ENCODE results near the gene OPRM1. TPM values are rescaled to one million over a fixed set of nuclear protein-coding genes. Genes with fewer than 3 reads are reported as not detected.

OPRM1 gene
- total RNA-seq, 1 experiment from 2014 or later = not detected

GRCh38 chr6:154251116-154251515 is 212.1 kb downstream of the OPRM1 start:
- POLR2A ChIA-PET = no interaction called here
- Histone ChIP-seq H3K4me2 (ENCODE audit: low read length) (no peak overlapping the region), H3K4me1 (ENCODE audit: control insufficient read depth in 1 of 2, insufficient read depth in 2 of 2, low read length in 2 of 2) (no peaks in the 10 kb centered on the region), H3K36me3 (ENCODE audit: control insufficient read depth in 1 of 2, insufficient read depth in 2 of 2, low read length in 2 of 2) (no peaks in the 10 kb centered on the region), H3K9ac (ENCODE audit: low read length) (no peak overlapping the region), H3K9me3 (ENCODE audit: control insufficient read depth in 1 of 2, insufficient read depth in 1 of 2, low read depth in 1 of 2, low read length in 2 of 2) (0 out of 4 replicates have a peak, but pooled peaks cover 0 to 4% of the 10 kb centered on the region in 2 experiments), H3K27me3 (ENCODE audit: insufficient read depth, low read length) (no peaks in the 10 kb centered on the region), H3K27ac (ENCODE audit: low read depth, low read length) (no peak overlapping the region), H3K9me2 (ENCODE audit: insufficient read depth) (no peaks in the 10 kb centered on the region), H3K4me3 (replicated peaks in 1 of 2; ENCODE audit: low read depth in 1 of 2, low read length in 2 of 2) (no peak overlapping the region), H2AFZ (ENCODE audit: low read depth, low read length, poor library complexity, severe bottlenecking) (no peak overlapping the region), H4K20me1 (ENCODE audit: insufficient read depth) (no peaks in the 10 kb centered on the region), H3K79me2 (ENCODE audit: insufficient read depth, low read length) (no peaks in the 10 kb centered on the region)
- TF ChIP-seq CBX3 (IDR thresholded peaks at IDR 0.05; ENCODE audit: low read depth) (no peak), ELF1 (IDR thresholded peaks at IDR 0.05; ENCODE audit: borderline replicate concordance, low read depth) (no peak), JUND (IDR thresholded peaks at IDR 0.05) (no peak), ZNF274 (IDR thresholded peaks at IDR 0.05; ENCODE audit: low read depth, low read length) (no peak), POLR2AphosphoS5 (IDR thresholded peaks at IDR 0.05; ENCODE audit: low read depth, low read length) (no peak), EZH2 (IDR thresholded peaks at IDR 0.05) (no peak), ZFX (IDR thresholded peaks at IDR 0.05) (no peak), YY1 (IDR thresholded peaks at IDR 0.05; ENCODE audit: extremely low read depth, insufficient replicate concordance, low read depth, low read length) (no peak), CEBPB (IDR thresholded peaks at IDR 0.05; ENCODE audit: low read depth) (no peak), FOSL1 (IDR thresholded peaks at IDR 0.05; ENCODE audit: low read depth) (no peak), TCF7L2 (IDR thresholded peaks at IDR 0.05; ENCODE audit: borderline replicate concordance, extremely low read depth, insufficient read depth, insufficient read length) (no peak), RAD21 (IDR thresholded peaks at IDR 0.05; ENCODE audit: low read depth) (no peak), POLR2A (IDR thresholded peaks at IDR 0.05; ENCODE audit: borderline replicate concordance, extremely low read depth, insufficient read depth, insufficient read length) (no peak)
- TF ChIP-seq, protein P1, sequence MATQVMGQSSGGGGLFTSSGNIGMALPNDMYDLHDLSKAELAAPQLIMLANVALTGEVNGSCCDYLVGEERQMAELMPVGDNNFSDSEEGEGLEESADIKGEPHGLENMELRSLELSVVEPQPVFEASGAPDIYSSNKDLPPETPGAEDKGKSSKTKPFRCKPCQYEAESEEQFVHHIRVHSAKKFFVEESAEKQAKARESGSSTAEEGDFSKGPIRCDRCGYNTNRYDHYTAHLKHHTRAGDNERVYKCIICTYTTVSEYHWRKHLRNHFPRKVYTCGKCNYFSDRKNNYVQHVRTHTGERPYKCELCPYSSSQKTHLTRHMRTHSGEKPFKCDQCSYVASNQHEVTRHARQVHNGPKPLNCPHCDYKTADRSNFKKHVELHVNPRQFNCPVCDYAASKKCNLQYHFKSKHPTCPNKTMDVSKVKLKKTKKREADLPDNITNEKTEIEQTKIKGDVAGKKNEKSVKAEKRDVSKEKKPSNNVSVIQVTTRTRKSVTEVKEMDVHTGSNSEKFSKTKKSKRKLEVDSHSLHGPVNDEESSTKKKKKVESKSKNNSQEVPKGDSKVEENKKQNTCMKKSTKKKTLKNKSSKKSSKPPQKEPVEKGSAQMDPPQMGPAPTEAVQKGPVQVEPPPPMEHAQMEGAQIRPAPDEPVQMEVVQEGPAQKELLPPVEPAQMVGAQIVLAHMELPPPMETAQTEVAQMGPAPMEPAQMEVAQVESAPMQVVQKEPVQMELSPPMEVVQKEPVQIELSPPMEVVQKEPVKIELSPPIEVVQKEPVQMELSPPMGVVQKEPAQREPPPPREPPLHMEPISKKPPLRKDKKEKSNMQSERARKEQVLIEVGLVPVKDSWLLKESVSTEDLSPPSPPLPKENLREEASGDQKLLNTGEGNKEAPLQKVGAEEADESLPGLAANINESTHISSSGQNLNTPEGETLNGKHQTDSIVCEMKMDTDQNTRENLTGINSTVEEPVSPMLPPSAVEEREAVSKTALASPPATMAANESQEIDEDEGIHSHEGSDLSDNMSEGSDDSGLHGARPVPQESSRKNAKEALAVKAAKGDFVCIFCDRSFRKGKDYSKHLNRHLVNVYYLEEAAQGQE (IDR thresholded peaks at IDR 0.05; ENCODE audit: low read depth) = no peak
- TF ChIP-seq, protein P2, sequence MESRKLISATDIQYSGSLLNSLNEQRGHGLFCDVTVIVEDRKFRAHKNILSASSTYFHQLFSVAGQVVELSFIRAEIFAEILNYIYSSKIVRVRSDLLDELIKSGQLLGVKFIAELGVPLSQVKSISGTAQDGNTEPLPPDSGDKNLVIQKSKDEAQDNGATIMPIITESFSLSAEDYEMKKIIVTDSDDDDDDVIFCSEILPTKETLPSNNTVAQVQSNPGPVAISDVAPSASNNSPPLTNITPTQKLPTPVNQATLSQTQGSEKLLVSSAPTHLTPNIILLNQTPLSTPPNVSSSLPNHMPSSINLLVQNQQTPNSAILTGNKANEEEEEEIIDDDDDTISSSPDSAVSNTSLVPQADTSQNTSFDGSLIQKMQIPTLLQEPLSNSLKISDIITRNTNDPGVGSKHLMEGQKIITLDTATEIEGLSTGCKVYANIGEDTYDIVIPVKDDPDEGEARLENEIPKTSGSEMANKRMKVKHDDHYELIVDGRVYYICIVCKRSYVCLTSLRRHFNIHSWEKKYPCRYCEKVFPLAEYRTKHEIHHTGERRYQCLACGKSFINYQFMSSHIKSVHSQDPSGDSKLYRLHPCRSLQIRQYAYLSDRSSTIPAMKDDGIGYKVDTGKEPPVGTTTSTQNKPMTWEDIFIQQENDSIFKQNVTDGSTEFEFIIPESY (IDR thresholded peaks at IDR 0.05; ENCODE audit: extremely low read depth, insufficient replicate concordance, low read length) = no peak
- ATAC-seq = no peak
- CTCF ChIA-PET = no interaction called here
- no TSS peak for BruUV-seq (replicated peaks)
- intact Hi-C loops (cut with micrococcal nuclease) = no loop called here
- RAD21 ChIA-PET (ENCODE audit: low non-redundant PET in 1 of 2, low total read pairs in 2 of 2, uncharacterized antibody in 2 of 2, unreplicated experiment in 2 of 2) = no interaction called here
- DNase-seq (ENCODE audit: low read depth, low spot score) = no peak
